IPS-20b (cell line): Measurements from ENCODE around the gene CCL24.
"Not testable (repeated sequence)": the region's sequence is repeated elsewhere in the genome, so short reads cannot be mapped to it uniquely, and the experiment has no call there.

Source experiments
- H3K27ac ChIP-seq: one replicate; pipeline ENCODE4 v1.5.1; 2013; ENCODE audit warnings: low read length
- H3K27me3 ChIP-seq: 2 replicates; pipeline ENCODE4 v1.6.1; 2013; ENCODE audit warnings: mild to moderate bottlenecking, low read length, inconsistent platforms; ENCODE audit not compliant: insufficient read depth
- H3K36me3 ChIP-seq: 2 replicates; pipeline ENCODE4 v1.6.1; 2013; ENCODE audit warnings: low read depth, mild to moderate bottlenecking, inconsistent platforms, low read length, moderate library complexity; ENCODE audit not compliant: insufficient read depth
- H3K4me1 ChIP-seq: 2 replicates; pipeline ENCODE4 v1.6.1; 2013; ENCODE audit warnings: mild to moderate bottlenecking, control low read depth, inconsistent platforms, low read length, moderate library complexity; ENCODE audit not compliant: insufficient read depth
- H3K4me3 ChIP-seq: 2 replicates; pipeline ENCODE4 v1.5.1; 2013; ENCODE audit warnings: mild to moderate bottlenecking, low read length, inconsistent platforms
- H3K9ac ChIP-seq: 2 replicates; pipeline ENCODE4 v1.6.1; 2013; ENCODE audit warnings: low read depth, mild to moderate bottlenecking, inconsistent platforms, low read length, moderate library complexity
- H3K9me3 ChIP-seq: 2 replicates; pipeline ENCODE4 v1.6.1; 2013; ENCODE audit warnings: mild to moderate bottlenecking, low read depth, low read length, inconsistent platforms; ENCODE audit not compliant: insufficient read depth

The CCL24 gene

DNA sequence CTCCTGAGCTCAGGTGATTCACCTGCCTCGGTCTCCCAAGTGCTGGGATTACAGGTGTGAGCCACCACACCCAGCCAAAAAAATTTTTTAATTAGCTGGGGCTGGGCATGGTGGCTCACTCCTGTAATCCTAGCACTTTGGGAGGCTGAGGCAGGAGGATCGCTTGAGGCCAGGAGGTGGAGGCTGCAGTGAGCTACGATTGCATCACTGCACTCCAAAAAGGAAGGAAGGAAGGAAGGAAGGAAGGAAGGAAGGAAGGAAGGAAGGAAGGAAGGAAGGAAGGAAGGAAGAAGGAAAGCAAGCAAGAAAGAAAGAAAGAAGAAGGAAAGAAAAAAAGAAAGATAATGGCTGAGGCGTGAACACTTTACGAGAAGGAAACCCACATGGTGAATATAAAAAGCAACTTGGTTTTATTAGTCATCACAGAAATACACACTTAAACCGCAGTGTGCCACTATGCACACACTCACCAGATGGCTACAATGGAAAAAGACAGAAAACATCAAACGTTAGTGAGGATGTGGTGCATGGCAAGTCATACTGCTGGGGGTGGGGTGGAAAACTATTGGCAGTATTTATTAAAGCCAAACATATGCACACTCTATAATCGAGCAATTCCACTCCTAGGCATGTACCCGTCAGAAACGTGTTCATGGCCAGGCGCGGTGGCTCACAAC, 37.2 kb downstream of the CCL24 start:
- Histone ChIP-seq H3K27ac (no peak overlapping the region), H3K4me3 (no peak overlapping the region), H3K9ac (no peak overlapping the region)

DNA sequence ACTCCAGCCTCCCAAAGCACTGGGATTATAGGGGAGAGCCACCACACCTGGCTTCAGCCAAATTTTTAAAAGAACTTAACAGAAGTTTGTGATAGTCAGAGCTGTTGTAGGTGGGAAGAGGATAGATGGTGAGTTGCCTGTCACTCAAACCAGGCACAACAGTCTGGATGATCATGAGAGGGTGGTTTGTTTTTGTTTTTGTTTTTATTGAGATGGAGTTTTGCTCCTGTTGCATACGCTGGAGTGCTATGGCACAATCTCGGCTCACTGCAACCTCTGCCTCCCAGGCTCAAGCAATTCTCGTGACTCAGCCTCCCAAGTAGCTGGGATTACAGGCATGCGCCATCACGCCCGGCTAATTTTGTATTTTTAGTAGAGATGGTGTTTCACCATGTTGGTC, 39.6 kb downstream of the CCL24 start:
- not testable (repeated sequence) for H3K4me1 ChIP-seq

More for the DNA sequence above, 37.2 kb downstream of the CCL24 start:
- Histone ChIP-seq H3K36me3 (no peaks in the 10 kb centered on the region), H3K4me1 (no peaks in the 10 kb centered on the region; the same call in 1 of the 2 replicates), H3K27me3 (no peaks in the 10 kb centered on the region), H3K9me3 (no peaks in the 10 kb centered on the region)

DNA sequence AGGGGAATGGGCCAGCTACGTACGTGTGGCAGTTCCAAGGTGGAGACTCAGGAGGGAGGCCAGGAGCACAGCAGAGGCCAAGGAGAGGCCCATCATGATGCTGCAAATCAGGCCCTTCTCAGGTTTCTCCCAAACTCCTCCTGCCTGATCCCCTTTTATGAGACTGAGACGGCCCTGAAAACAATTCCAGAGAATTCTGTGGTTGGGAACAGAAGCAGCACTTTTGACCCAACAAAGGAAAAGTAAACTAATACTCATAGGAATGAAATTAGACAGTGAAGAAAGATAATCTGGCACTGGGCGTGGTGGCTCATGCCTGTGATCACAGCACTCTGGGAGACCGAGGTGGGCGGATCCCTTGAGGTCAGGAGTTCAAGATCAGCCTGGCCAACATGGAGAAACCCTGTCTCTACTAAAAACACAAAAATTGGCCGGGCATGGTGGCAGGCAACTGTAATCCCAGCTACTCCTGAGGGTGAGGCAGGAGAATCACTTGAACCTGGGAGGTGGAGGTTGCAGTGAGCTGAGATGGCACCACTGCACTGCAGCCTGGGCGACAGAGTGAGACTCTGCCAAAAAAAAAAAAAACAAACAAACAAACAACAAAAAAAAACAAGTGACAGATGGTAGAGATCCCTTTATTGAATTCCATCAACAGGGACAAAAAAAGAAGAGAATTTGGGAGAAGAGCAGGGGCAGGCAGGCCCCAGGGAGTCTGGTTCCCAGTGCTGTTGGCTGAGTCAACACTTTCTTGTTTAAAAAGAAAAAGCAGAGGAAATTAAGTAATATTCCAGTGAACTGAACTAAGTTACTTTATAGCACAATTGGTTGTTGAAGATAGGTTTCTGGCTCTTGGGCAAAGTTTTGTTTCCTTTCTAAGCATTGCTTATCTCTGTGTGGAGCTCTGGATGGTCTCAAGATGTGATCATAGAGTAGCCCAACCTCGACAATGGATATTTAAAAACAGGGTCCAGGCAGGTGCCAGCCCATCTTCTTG, 41.2 kb downstream of the CCL24 start, which contains the start of gene CCL26:
CCL26 (minus strand) TSS at position 131 of the 997 bp plus-strand sequence; CDS start at position 96, 35 bp downstream.
- H3K9ac ChIP-seq = no peak within 1 kb of the TSS
- no peaks in the 10 kb centered on the region for H3K9me3 ChIP-seq
- no peak within 1 kb of the TSS for H3K4me3 ChIP-seq
- H3K4me1 ChIP-seq = no peaks in the 10 kb centered on the region
- H3K27ac ChIP-seq = no peak within 1 kb of the TSS
- H3K36me3 ChIP-seq = no peaks in the 10 kb centered on the region
- H3K27me3 ChIP-seq = no peaks in the 10 kb centered on the region

More for the DNA sequence above, 39.6 kb downstream of the CCL24 start:
- H3K36me3 ChIP-seq, H3K9ac ChIP-seq, H3K4me3 ChIP-seq, H3K27me3 ChIP-seq, H3K9me3 ChIP-seq, H3K27ac ChIP-seq: not testable (repeated sequence)

DNA sequence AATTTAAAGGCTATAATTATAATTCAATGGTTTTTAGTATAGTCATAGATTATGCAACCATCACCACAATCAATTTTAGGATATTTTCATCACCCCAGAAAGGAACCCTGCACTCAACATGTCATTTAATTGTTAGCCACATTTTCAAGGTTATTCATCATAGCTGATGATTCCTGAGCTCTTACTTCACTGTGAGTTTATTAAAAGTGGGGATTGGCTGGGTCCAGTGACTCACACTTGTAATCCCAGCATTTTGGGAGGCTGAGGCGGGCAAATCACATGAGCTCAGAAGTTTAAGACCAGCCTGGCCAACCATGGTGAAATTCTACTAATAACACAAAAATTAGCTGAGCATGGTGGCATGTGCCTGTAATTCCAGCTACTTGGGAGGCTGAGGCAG, 42.4 kb downstream of the CCL24 start:
- Histone ChIP-seq H3K27ac (no peak overlapping the region), H3K9ac (no peak overlapping the region)

DNA sequence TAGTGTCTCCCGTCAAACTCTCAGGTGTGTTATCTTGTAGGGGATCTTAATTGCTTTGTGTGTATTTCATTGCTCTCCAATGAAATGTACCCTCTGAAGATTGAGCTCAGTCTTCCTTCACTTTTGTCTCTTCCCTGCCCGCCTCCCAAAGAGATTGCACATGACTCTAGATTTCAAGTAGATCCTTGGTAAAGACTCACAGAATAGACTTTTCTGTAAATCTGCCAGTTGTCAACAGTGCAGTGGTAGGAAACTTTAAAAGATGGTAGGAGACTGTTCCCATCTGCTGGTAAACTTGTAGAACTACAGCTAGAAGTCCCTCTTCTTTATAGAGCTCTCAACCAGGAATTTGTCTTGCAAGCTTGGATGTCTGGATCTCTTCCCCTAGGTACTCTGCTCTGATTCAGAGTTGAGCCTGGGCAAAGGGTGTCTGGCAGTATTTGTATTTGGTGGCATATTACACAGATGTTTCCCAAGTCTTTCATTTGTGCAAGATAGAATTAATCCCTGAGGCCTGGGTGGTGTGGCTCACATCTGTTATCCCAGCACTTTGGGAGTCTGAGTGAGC, 51.2 kb downstream of the CCL24 start:
- Histone ChIP-seq H3K9me3 (no peaks in the 10 kb centered on the region), H3K27me3 (no peaks in the 10 kb centered on the region), H3K4me1 (no peaks in the 10 kb centered on the region), H3K36me3 (no peaks in the 10 kb centered on the region), H3K27ac (no peak overlapping the region), H3K4me3 (no peak overlapping the region), H3K9ac (no peak overlapping the region)

More for the DNA sequence above, 42.4 kb downstream of the CCL24 start:
- Histone ChIP-seq H3K9me3 (no peaks in the 10 kb centered on the region), H3K4me3 (no peak overlapping the region), H3K27me3 (no peaks in the 10 kb centered on the region), H3K36me3 (no peaks in the 10 kb centered on the region), H3K4me1 (no peaks in the 10 kb centered on the region)

DNA sequence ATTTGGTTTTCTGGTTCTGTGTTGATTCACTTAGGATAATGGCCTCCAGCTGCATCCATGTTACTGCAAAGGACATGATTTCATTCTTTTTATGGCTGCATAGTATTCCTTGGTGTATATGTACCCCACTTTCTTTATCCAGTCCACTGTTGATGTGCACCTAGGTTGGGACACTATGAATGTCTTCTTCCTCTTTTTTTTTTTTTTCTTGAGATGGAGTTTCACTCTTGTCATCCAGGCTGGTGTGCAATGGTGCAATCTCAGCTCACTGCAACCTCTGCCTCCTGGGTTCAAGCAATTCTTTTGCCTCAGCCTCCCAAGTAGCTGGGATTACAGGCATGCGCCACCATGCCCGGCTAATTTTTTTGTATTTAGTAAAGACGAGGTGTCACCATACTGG, 51.8 kb downstream of the CCL24 start:
- not testable (repeated sequence) for H3K4me3 ChIP-seq, H3K9me3 ChIP-seq, H3K9ac ChIP-seq, H3K27me3 ChIP-seq, H3K27ac ChIP-seq, H3K4me1 ChIP-seq, H3K36me3 ChIP-seq
